GM12878 (cell line): ENCODE data around the gene ZNF367. TPM values are rescaled to one million over a fixed set of nuclear protein-coding genes. Genes with fewer than 3 reads are reported as not detected.

ENCODE experiments used
- ASH2L ChIP-seq: fragments of 300-600, 200-600 bp; sonication (generic); IDR thresholded peaks from 2 replicates; pipeline ENCODE4 v1.6.1; 2017; ENCODE audit warnings: low read depth, mild to moderate bottlenecking, borderline replicate concordance
- BHLHE40 ChIP-seq, 2 experiments: fragments of 450-650 bp in 1 of 2; IDR thresholded peaks; 2 replicates each; pipeline ENCODE4 v1.6.1; 2011 to 2017; ENCODE audit warnings: low read depth in 2 of 2, borderline replicate concordance in 1 of 2, improper control_type of control experiment in 1 of 2, low read length in 1 of 2, mild to moderate bottlenecking in 1 of 2
- CREB1 ChIP-seq: IDR thresholded peaks from 2 replicates; pipeline ENCODE4 v1.6.1; 2012; ENCODE audit warnings: low read depth, mild to moderate bottlenecking, inconsistent platforms
- CUX1 ChIP-seq: IDR thresholded peaks from 2 replicates; pipeline ENCODE4 v1.6.1; 2012; ENCODE audit warnings: improper control_type of control experiment, low read depth, low read length; ENCODE audit not compliant: insufficient replicate concordance
- DPF2 ChIP-seq: fragments of 450-650 bp; IDR thresholded peaks from 2 replicates; pipeline ENCODE4 v1.6.1; 2017; ENCODE audit warnings: mild to moderate bottlenecking
- EGR1 ChIP-seq, 2 experiments: IDR thresholded peaks; 1 replicate in 1 of 2; 2 replicates in 1 of 2; pipeline ENCODE4 v1.6.1; 2011 to 2012; ENCODE audit warnings: low read depth in 2 of 2, low read length in 2 of 2, borderline replicate concordance in 1 of 2, mild to moderate bottlenecking in 1 of 2, moderate library complexity in 1 of 2
- FOXM1 ChIP-seq: IDR thresholded peaks from 2 replicates; pipeline ENCODE4 v1.6.1; 2012; ENCODE audit warnings: low read depth, mild to moderate bottlenecking, inconsistent platforms, low read length, moderate library complexity
- JUND ChIP-seq: IDR thresholded peaks from 2 replicates; pipeline ENCODE4 v1.6.1; 2012; ENCODE audit warnings: low read depth, mild to moderate bottlenecking, low read length, improper control_type of control experiment, moderate library complexity
- MTA2 ChIP-seq: fragments of 450-650 bp; IDR thresholded peaks from 2 replicates; pipeline ENCODE4 v1.6.1; 2016; ENCODE audit warnings: low read depth, mild to moderate bottlenecking, moderate library complexity
- MYC ChIP-seq: IDR thresholded peaks from 2 replicates; pipeline ENCODE4 v1.6.1; 2011; ENCODE audit warnings: mild to moderate bottlenecking, low read length, moderate library complexity, inconsistent platforms; ENCODE audit not compliant: insufficient read depth, insufficient replicate concordance, insufficient read length, severe bottlenecking
- NFYA ChIP-seq: IDR thresholded peaks from 2 replicates; pipeline ENCODE4 v1.6.1; 2011; ENCODE audit warnings: low read depth, mild to moderate bottlenecking, low read length, improper control_type of control experiment, borderline replicate concordance
- NR2F1 ChIP-seq: fragments of 450-650 bp; conservative IDR thresholded peaks from 2 replicates; pipeline ENCODE4 v1.6.1; 2017; ENCODE audit warnings: mild to moderate bottlenecking
- PAX5 ChIP-seq: IDR thresholded peaks from 2 replicates; pipeline ENCODE4 v1.6.1; 2011; ENCODE audit warnings: low read depth, low read length, borderline replicate concordance
- POU2F2 ChIP-seq: IDR thresholded peaks from 3 replicates; pipeline ENCODE4 v1.6.1; 2011; ENCODE audit warnings: low read depth, mild to moderate bottlenecking, low read length, borderline replicate concordance
- SKIL ChIP-seq: fragments of 450-650 bp; IDR thresholded peaks from 2 replicates; pipeline ENCODE4 v1.6.1; 2017; ENCODE audit warnings: mild to moderate bottlenecking, low read depth, inconsistent platforms; ENCODE audit not compliant: poor library complexity, severe bottlenecking
- SPI1 ChIP-seq: IDR thresholded peaks from 2 replicates; pipeline ENCODE4 v1.6.1; 2011; ENCODE audit warnings: low read depth, mild to moderate bottlenecking, low read length, moderate library complexity, borderline replicate concordance; ENCODE audit not compliant: insufficient read depth
- SREBF1 ChIP-seq: IDR thresholded peaks from 2 replicates; pipeline ENCODE4 v1.6.1; 2012; ENCODE audit warnings: mild to moderate bottlenecking, low read length
- STAT1 ChIP-seq: fragments of 450-650 bp; conservative IDR thresholded peaks from 2 replicates; pipeline ENCODE4 v1.6.1; 2014; ENCODE audit warnings: antibody characterized with exemption, mild to moderate bottlenecking
- TAF1 ChIP-seq: IDR thresholded peaks from 2 replicates; pipeline ENCODE4 v1.6.1; 2011; ENCODE audit warnings: mild to moderate bottlenecking, low read depth, low read length, borderline replicate concordance
- ZBED1 ChIP-seq: IDR thresholded peaks from 2 replicates; pipeline ENCODE4 v1.6.1; 2016; ENCODE audit warnings: borderline replicate concordance
- polyA plus RNA-seq, 11 experiments: library from polyadenylated mRNA; depleted of rRNA in 4 of 11; unstranded in 6 of 11; stranded (reverse) in 5 of 11; fragments of >200 nt; fragmentation: Nextera tagmentation in 4 of 11; fragmentation: Illumina TruSeq in 1 of 11; extraction: Ambion mirVana in 4 of 11; extraction: Trizol in 1 of 11; gene quantifications; 1 replicate in 1 of 11; 2 replicates in 10 of 11; pipeline versions ENCODE4 v1.2.1 to v1.2.3, GENCODE V29; 2011 to 2016; ENCODE audit warnings: inconsistent platforms in 2 of 11, missing spikeins in 2 of 11, low read depth in 1 of 11
- total RNA-seq, 4 experiments: library from RNA; depleted of rRNA in 3 of 4; stranded (reverse); fragments of >200 nt in 3 of 4; fragmentation: Illumina TruSeq in 1 of 4; extraction: Trizol in 1 of 4; gene quantifications; 2 replicates each; pipeline versions ENCODE4 v1.2.1 to v1.2.3, GENCODE V29; 2013 to 2021

The ZNF367 gene
- total and polyA plus RNA-seq, 10 of the 15 experiments (the other 5 are each of a cell fraction or from before 2014, with no cell fraction given), result 2.9 to 16.3 (median 11.1) TPM

DNA sequence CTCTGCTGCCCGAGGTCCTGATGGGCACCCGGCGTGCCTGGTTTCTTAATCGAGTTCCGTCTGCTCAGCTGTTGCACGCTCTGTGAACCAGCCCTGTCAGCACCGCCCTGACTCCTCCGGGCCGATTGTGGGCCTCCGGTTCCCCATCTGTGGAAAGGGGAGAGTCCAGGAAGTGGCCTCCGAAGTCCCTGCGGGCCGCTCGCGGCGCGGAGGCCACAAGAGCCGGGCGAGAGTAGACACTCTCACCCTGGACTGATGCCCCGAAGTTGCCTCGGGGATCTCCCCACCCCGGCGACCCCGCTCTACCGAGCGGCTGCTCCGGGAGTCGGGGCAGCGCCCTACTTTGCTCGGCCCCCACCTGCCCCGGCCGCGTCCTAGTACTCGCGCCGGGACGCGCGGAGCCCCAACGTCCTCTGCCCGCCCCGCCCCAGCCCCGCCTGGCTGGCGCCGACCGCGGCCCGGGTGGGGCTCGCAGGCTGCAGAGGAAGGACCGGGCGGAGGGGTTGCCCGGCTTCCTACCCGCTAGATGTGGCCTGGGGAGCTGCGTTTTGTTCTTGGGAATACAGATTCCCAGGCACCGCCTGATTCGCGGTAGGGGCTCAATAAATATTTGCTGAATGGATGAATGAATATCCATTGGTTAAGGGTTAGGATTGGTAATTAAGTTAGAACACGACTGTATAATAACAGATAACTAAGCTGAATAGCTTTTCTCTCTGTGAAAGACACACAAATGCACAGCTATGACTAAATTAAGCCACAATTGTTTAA, 935 bp upstream of the ZNF367 start (continued):
- TF ChIP-seq JUND (no peak), CREB1 (0 out of 2 replicates have a peak, but pooled peaks have one; percentile 10), BHLHE40 (IDR thresholded peaks at IDR 0.05; ENCODE audit: borderline replicate concordance in 1 of 2, low read depth in 2 of 2, low read length in 1 of 2) (peak; percentile 6 to 51; a peak in 3 of 4 replicates), SKIL (peak; percentile 33), STAT1 (0 out of 2 replicates have a peak, but pooled peaks have one; percentile 58), POU2F2 (no peak), SREBF1 (no peak), ASH2L (peak; percentile 87; the same call in 1 of the 2 replicates), NFYA (no peak), DPF2 (peak; percentile 81), MYC (peak; percentile 42), EGR1 (IDR thresholded peaks at IDR 0.05; ENCODE audit: borderline replicate concordance in 1 of 2, low read depth in 2 of 2, low read length in 2 of 2) (no peak), MTA2 (0 out of 2 replicates have a peak, but pooled peaks have one; percentile 7), ZBED1 (no peak), PAX5 (no peak), NR2F1 (peak; percentile 61; the same call in 1 of the 2 replicates), SPI1 (no peak), FOXM1 (no peak), TAF1 (peak; percentile 24; the same call in 1 of the 2 replicates), CUX1 (no peak)
